Measurements from ENCODE around the gene TREM1.
"Not testable (repeated sequence)": the region's sequence is repeated elsewhere in the genome, so short reads cannot be mapped to it uniquely, and the experiment has no call there.

The TREM1 gene

GRCh38 chr6:41302638-41303037, 16.2 kb upstream of the TREM1 start:
- TF ChIP-seq CTCF (IDR thresholded peaks at IDR 0.05; ENCODE audit: insufficient read depth, low read length, missing control alignments): no peak
- POLR2A ChIA-PET: no interaction called here
- DNase-seq (ENCODE audit: low read depth, low spot score): no peak

GRCh38 chr6:41298785-41299502, 12.5 kb upstream of the TREM1 start:
- ChIA-PET CTCF (interaction anchor here (1.2 kb wide), 1 partner anchor 8 kb away, joined by 8 read pairs; no protein-coding TSS in a partner anchor), POLR2A (no interaction called here)
- no peak for TF ChIP-seq CTCF (IDR thresholded peaks at IDR 0.05; ENCODE audit: insufficient read depth, low read length, missing control alignments)
- DNase-seq (ENCODE audit: low read depth, low spot score): no peak
- H3K4me3 ChIP-seq (ENCODE audit: low read depth, low read length): no peak overlapping the region

More at GRCh38 chr6:41302638-41303037, 16.2 kb upstream of the TREM1 start:
- H3K4me3 ChIP-seq (ENCODE audit: low read depth, low read length): no peak overlapping the region
- CTCF ChIA-PET: no interaction called here

GRCh38 chr6:41297248-41297647, 10.8 kb upstream of the TREM1 start:
- CTCF ChIA-PET: interaction anchor here (1.2 kb wide), 1 partner anchor 9 kb away, joined by 8 read pairs; no protein-coding TSS in a partner anchor
- POLR2A ChIA-PET: not testable (repeated sequence)

GRCh38 chr6:41294214-41294872, 7.9 kb upstream of the TREM1 start:
- CTCF ChIA-PET: interaction anchor here (2.1 kb wide), 1 partner anchor 13 kb away, joined by 12 read pairs; no protein-coding TSS in a partner anchor
- TF ChIP-seq CTCF (IDR thresholded peaks at IDR 0.05; ENCODE audit: insufficient read depth, low read length, missing control alignments): no peak
- no peak overlapping the region for H3K4me3 ChIP-seq (ENCODE audit: low read depth, low read length)
- POLR2A ChIA-PET: no interaction called here
- no peak for DNase-seq (ENCODE audit: low read depth, low spot score)

More at GRCh38 chr6:41297248-41297647, 10.8 kb upstream of the TREM1 start:
- not testable (repeated sequence) for H3K4me3 ChIP-seq (ENCODE audit: low read depth, low read length); DNase-seq (ENCODE audit: low read depth, low spot score)

- ChIA-PET CTCF (no interaction called here), POLR2A (no interaction called here)
- no peak for DNase-seq (ENCODE audit: low read depth, low spot score)
- H3K4me3 ChIP-seq (ENCODE audit: low read depth, low read length): no peak overlapping the region
- TF ChIP-seq CTCF (IDR thresholded peaks at IDR 0.05; ENCODE audit: insufficient read depth, low read length, missing control alignments): no peak
Observed at GRCh38 chr6:41291717-41292116, 5.2 kb upstream of the TREM1 start.

- H3K4me3 ChIP-seq (ENCODE audit: low read depth, low read length): no peak overlapping the region
- no peak for DNase-seq (ENCODE audit: low read depth, low spot score)
- no peak for TF ChIP-seq CTCF (IDR thresholded peaks at IDR 0.05; ENCODE audit: insufficient read depth, low read length, missing control alignments)
- CTCF ChIA-PET: interaction anchor here (0.9 to 1.5 kb wide), 3 partner anchors 11 to 30 kb away, joined by 3 to 4 read pairs (median 3); no protein-coding TSS in a partner anchor
- POLR2A ChIA-PET: no interaction called here
Observed at GRCh38 chr6:41289815-41290214, 3.3 kb upstream of the TREM1 start.
